Spleen (tissue), 7 donors: ENCODE results near the gene EHBP1L1.
"Not testable (repeated sequence)": the region's sequence is repeated elsewhere in the genome, so short reads cannot be mapped to it uniquely, and the experiment has no call there.

Experiments used
- CTCF ChIP-seq, 11 experiments: fragments of 200-600 bp in 7 of 11; fragments of 450-650 bp in 4 of 11; sonication (generic) in 4 of 11; IDR thresholded peaks in 8 of 11; conservative IDR thresholded peaks in 3 of 11; 1 replicate in 7 of 11; 2 replicates in 4 of 11; pipeline versions ENCODE4 v1.4.0 to v1.8.0; 2016 to 2021; ENCODE audit warnings: antibody characterized with exemption in 11 of 11, inconsistent platforms in 4 of 11, mild to moderate bottlenecking in 1 of 11
- POLR2A ChIP-seq, 3 donors: fragments of 450-650 bp; IDR thresholded peaks; one replicate each; pipeline ENCODE4 v1.5.1; 2017; ENCODE audit warnings: antibody characterized with exemption in 3 of 3, mild to moderate bottlenecking in 1 of 3
- POLR2AphosphoS5 ChIP-seq, 3 donors: sonication (generic); formaldehyde crosslinking; IDR thresholded peaks; one replicate each; pipeline ENCODE4 v1.5.1; 2017; ENCODE audit warnings: antibody characterized with exemption in 3 of 3
- donor health status: DM: no; HTN: no; CAD: no; lungs with moderate emphysema.
- donor health status: DM: no; HTN: no; CAD: no.
- donor health status: DM: no; HTN: no; CAD: no.

GRCh38 chr11:65639228-65639597 is 63.4 kb downstream of the EHBP1L1 start:
- TF ChIP-seq CTCF (IDR thresholded peaks at IDR 0.05 in 8 of 11, conservative IDR thresholded peaks at IDR 0.05 in 3 of 11); POLR2A (IDR thresholded peaks at IDR 0.05); POLR2AphosphoS5 (IDR thresholded peaks at IDR 0.05): not testable (repeated sequence)
